HepG2 (cell line): ENCODE results near the gene HIRA. TPM values are rescaled to one million over a fixed set of nuclear protein-coding genes. Genes with fewer than 3 reads are reported as not detected.

Source experiments
- ATAC-seq: fragments of 200-7000 bp; cut with Tn5 transposase; 3 replicates; pipeline ENCODE4 v1.9.1; 2020; ENCODE audit warnings: mild to moderate bottlenecking, moderate library complexity
- BruUV-seq: library from RNA; stranded (reverse); fragments of 400-500 nt; replicated peaks from 2 replicates; lab custom pipeline; 2021; lab: Mats Ljungman, UMichigan
- CTCF ChIA-PET: fragments of 300-600 bp; formaldehyde crosslinking; extraction: SDS; loops from one replicate; lab custom pipeline; 2021; ENCODE audit warnings: low total read pairs, inconsistent platforms, low intra/inter-chr PET ratio; lab: Yijun Ruan, JAX
- POLR2A ChIA-PET: fragments of 350-600 bp; sonication (Branson Sonifier 250); formaldehyde crosslinking; loops from one replicate; lab custom pipeline; 2020; ENCODE audit warnings: antibody characterized with exemption, inconsistent platforms; lab: Yijun Ruan, JAX
- DNase-seq: peaks from one replicate; pipeline ENCODE4 v3.0.0-alpha.2; 2015; ENCODE audit warnings: low spot score
- FAIRE-seq: peaks from 3 replicates; lab custom pipeline; 2011; peaks lifted over from hg19 to GRCh38; lab: Jason Lieb, UNC
- H2AFZ ChIP-seq: one replicate; pipeline ENCODE4 v1.6.1; 2011; ENCODE audit warnings: low read length, inconsistent platforms
- H3K27ac ChIP-seq: fragments of 300-600 bp; 3 replicates; pipeline ENCODE4 v1.8.0; 2011; ENCODE audit warnings: mixed run types, mild to moderate bottlenecking, mixed read lengths, low read length, inconsistent platforms; ENCODE audit not compliant: insufficient read depth; ENCODE audit errors: extremely low read length
- H3K27me3 ChIP-seq, 2 experiments: fragments of 200-600 bp in 1 of 2; 2 replicates in 1 of 2; 3 replicates in 1 of 2; pipeline versions ENCODE4 v1.6.0 to v1.8.0; 2011; ENCODE audit warnings: low read length in 2 of 2, mild to moderate bottlenecking in 2 of 2, moderate library complexity in 2 of 2, inconsistent platforms in 1 of 2; ENCODE audit not compliant: insufficient read depth in 2 of 2, control insufficient read depth in 1 of 2
- H3K36me3 ChIP-seq, 2 experiments: fragments of 200-600 bp in 1 of 2; replicated peaks in 1 of 2; 2 replicates in 1 of 2; 3 replicates in 1 of 2; pipeline versions ENCODE4 v1.5.1 to v1.8.0; 2011; ENCODE audit warnings: low read length in 2 of 2, inconsistent platforms in 1 of 2; ENCODE audit not compliant: insufficient read depth in 2 of 2, control insufficient read depth in 1 of 2
- H3K4me1 ChIP-seq: 2 replicates; pipeline ENCODE4 v1.5.1; 2012; ENCODE audit warnings: low read length, inconsistent platforms; ENCODE audit not compliant: insufficient read depth
- H3K4me2 ChIP-seq: 2 replicates; pipeline ENCODE4 v1.6.0; 2011; ENCODE audit warnings: low read depth, low read length, inconsistent platforms
- H3K4me3 ChIP-seq, 3 experiments: fragments of 200-600 bp in 1 of 3; sonication (generic), shearing (Covaris generic) in 1 of 3; replicated peaks in 1 of 3; 2 replicates each; pipeline ENCODE4 v1.5.1; 2011 to 2016; ENCODE audit warnings: low read length in 3 of 3, inconsistent platforms in 2 of 3, low read depth in 2 of 3, mild to moderate bottlenecking in 2 of 3, control low read depth in 1 of 3, mixed read lengths in 1 of 3; ENCODE audit not compliant: insufficient read depth in 1 of 3
- H3K79me2 ChIP-seq: one replicate; pipeline ENCODE4 v1.6.1; 2011; ENCODE audit warnings: low read length, inconsistent platforms; ENCODE audit not compliant: insufficient read depth
- H3K9ac ChIP-seq: 2 replicates; pipeline ENCODE4 v1.6.0; 2011; ENCODE audit warnings: mild to moderate bottlenecking, low read depth, low read length, inconsistent platforms; ENCODE audit not compliant: insufficient read depth
- H3K9me3 ChIP-seq: 2 replicates; pipeline ENCODE4 v1.5.1; 2012; ENCODE audit warnings: mild to moderate bottlenecking, low read length
- H4K20me1 ChIP-seq: 2 replicates; pipeline ENCODE4 v1.6.0; 2011; ENCODE audit warnings: inconsistent platforms, mild to moderate bottlenecking, low read length, moderate library complexity; ENCODE audit not compliant: insufficient read depth
- DPF2 ChIP-seq: sonication (generic); formaldehyde crosslinking; IDR thresholded peaks from 2 replicates; pipeline ENCODE4 v1.4.0; 2020; ENCODE audit warnings: mild to moderate bottlenecking, low read depth, missing genetic modification reagents, borderline replicate concordance
- FOXJ3 ChIP-seq: sonication (generic); formaldehyde crosslinking; IDR thresholded peaks from 2 replicates; pipeline ENCODE4 v1.4.0; 2020; ENCODE audit warnings: missing genetic modification reagents, mild to moderate bottlenecking, borderline replicate concordance
- HMGXB4 ChIP-seq, 2 experiments: sonication (generic) in 1 of 2; formaldehyde crosslinking in 1 of 2; IDR thresholded peaks; 2 replicates each; pipeline versions ENCODE4 v1.4.0 to v1.6.1; 2018 to 2020; ENCODE audit warnings: missing genetic modification reagents in 2 of 2, borderline replicate concordance in 1 of 2, low read depth in 1 of 2, mild to moderate bottlenecking in 1 of 2, missing biosample characterization in 1 of 2
- RBM22 ChIP-seq: fragments of 200-400 bp; formaldehyde crosslinking; optimal IDR thresholded peaks from 2 replicates; pipeline ENCODE3; 2017; ENCODE audit warnings: mild to moderate bottlenecking, low read length, moderate library complexity
- SMAD3 ChIP-seq: sonication (generic); formaldehyde crosslinking; IDR thresholded peaks from 2 replicates; pipeline ENCODE4 v1.4.0; 2020; ENCODE audit warnings: missing genetic modification reagents
- SNAPC5 ChIP-seq: sonication (generic); formaldehyde crosslinking; IDR thresholded peaks from 2 replicates; pipeline ENCODE4 v1.8.1; 2023; ENCODE audit warnings: mild to moderate bottlenecking, missing genetic modification reagents, borderline replicate concordance
- TBX2 ChIP-seq: sonication (generic); formaldehyde crosslinking; IDR thresholded peaks from 2 replicates; pipeline ENCODE4 v1.5.0; 2020; ENCODE audit warnings: missing genetic modification reagents, mild to moderate bottlenecking, borderline replicate concordance
- ZBTB40 ChIP-seq, 2 experiments: fragments of 450-650 bp in 1 of 2; sonication (generic) in 1 of 2; formaldehyde crosslinking in 1 of 2; IDR thresholded peaks; 2 replicates each; pipeline versions ENCODE4 v1.6.1 to v1.8.0; 2016 to 2022; ENCODE audit warnings: antibody characterized with exemption in 1 of 2, mild to moderate bottlenecking in 1 of 2, missing genetic modification reagents in 1 of 2
- WGBS: methylation state at CpG from one replicate; pipeline ENCODE4 v1.1.6; 2017; ENCODE audit warnings: low lambda C conversion rate; 5-methylcytosine and 5-hydroxymethylcytosine counted together
- in situ Hi-C: cut with HindIII; loops from 2 replicates; pipeline ENCODE4 v1.10.0; 2017; ENCODE audit warnings: low pct_unique_long_range_greater_than_20kb; ENCODE audit not compliant: extremely low pct_ligation_motif_present
- intact Hi-C: fragments of 100-400 bp; cut with micrococcal nuclease; formaldehyde crosslinking; loops from one replicate; pipeline ENCODE4 v1.10.0; 2022; ENCODE audit not compliant: unreplicated experiment
- polyA plus RNA-seq, 8 experiments: library from polyadenylated mRNA; depleted of rRNA in 3 of 8; stranded (reverse) in 7 of 8; unstranded in 1 of 8; fragments of >200 nt; fragmentation: Illumina TruSeq in 4 of 8; extraction: Trizol in 4 of 8; gene quantifications; 2 replicates each; pipeline versions ENCODE4 v1.2.1 to v1.2.3, GENCODE V29; 2011 to 2016; ENCODE audit warnings: low read depth in 4 of 8, missing spikeins in 1 of 8, mixed read lengths in 1 of 8; ENCODE audit not compliant: insufficient read depth in 1 of 8
- total RNA-seq, 5 experiments: library from RNA; depleted of rRNA; stranded (reverse); fragments of >200 nt; fragmentation: Illumina TruSeq; extraction: Trizol; gene quantifications; 2 replicates each; pipeline ENCODE4 v1.2.3, GENCODE V29; 2016; ENCODE audit warnings: low read depth in 1 of 5

Gene HIRA
- total and polyA plus RNA-seq, 2 of the 13 experiments (the other 11 are each of a cell fraction or from before 2014, with no cell fraction given): 21.5 to 29.2 TPM

GRCh38 chr22:19349778-19350475, 81.6 kb downstream of the HIRA start:
- Histone ChIP-seq H3K27me3 (no peaks in the 10 kb centered on the region), H3K9me3 (no peaks in the 10 kb centered on the region), H3K27ac (no peak overlapping the region), H3K36me3 (peaks cover 32 to 89% of the 10 kb centered on the region in 2 experiments), H3K9ac (no peak overlapping the region), H3K79me2 (no peaks in the 10 kb centered on the region), H2AFZ (no peak overlapping the region), H3K4me2 (no peak overlapping the region), H4K20me1 (no peaks in the 10 kb centered on the region), H3K4me3 (no peak overlapping the region), H3K4me1 (no peaks in the 10 kb centered on the region)
- ChIA-PET CTCF (no interaction called here), POLR2A (no interaction called here)
- intact Hi-C loops (loop anchor here (10.0 kb wide), 1 partner anchor 915 kb away; the partner anchor contains the start of gene RTN4R), in situ Hi-C loops (no loop called here)
- FAIRE-seq: no peak
- TF ChIP-seq TBX2 (CRISPR knock-in tag): no peak
- TF ChIP-seq RBM22: no peak
- no peak for TF ChIP-seq SMAD3 (CRISPR knock-in tag)
- no peak for TF ChIP-seq SNAPC5 (CRISPR knock-in tag)
- no peak for TF ChIP-seq ZBTB40 (IDR thresholded peaks at IDR 0.05)
- no peak for TF ChIP-seq ZBTB40 (CRISPR knock-in tag; IDR thresholded peaks at IDR 0.05)
- TF ChIP-seq DPF2 (CRISPR knock-in tag): no peak
- TF ChIP-seq FOXJ3 (CRISPR knock-in tag): no peak
- no peak for TF ChIP-seq HMGXB4 (CRISPR knock-in tag; IDR thresholded peaks at IDR 0.05; ENCODE audit: borderline replicate concordance in 1 of 2, low read depth in 1 of 2)
- WGBS: 96% methylated on average over 5 of the region's 5 CpGs
- no peak for DNase-seq
- ATAC-seq: no peak
- BruUV-seq: no TSS peak
